KMS-11 (cell line): Measurements from ENCODE around the gene SYNE1.
"Not testable (repeated sequence)": the region's sequence is repeated elsewhere in the genome, so short reads cannot be mapped to it uniquely, and the experiment has no call there.

Experiments used
- H2AFZ ChIP-seq: fragments of 200-600 bp; sonication (generic); 2 replicates; pipeline ENCODE4 v1.6.1; 2016; ENCODE audit warnings: antibody characterized with exemption, mixed run types, low read depth
- H3K27ac ChIP-seq: fragments of 200-600 bp; sonication (generic); 2 replicates; pipeline ENCODE4 v1.6.1; 2016; ENCODE audit warnings: mild to moderate bottlenecking, mixed run types
- H3K27me3 ChIP-seq: fragments of 200-600 bp; sonication (generic); 2 replicates; pipeline ENCODE4 v1.6.1; 2017; ENCODE audit warnings: mild to moderate bottlenecking, low read depth, mixed run types, moderate library complexity; ENCODE audit not compliant: insufficient read depth
- H3K36me3 ChIP-seq: fragments of 200-600 bp; sonication (generic); 2 replicates; pipeline ENCODE4 v1.6.1; 2017; ENCODE audit warnings: mild to moderate bottlenecking, mixed run types; ENCODE audit not compliant: insufficient read depth
- H3K4me1 ChIP-seq: fragments of 200-600 bp; sonication (generic); 2 replicates; pipeline ENCODE4 v1.6.1; 2016; ENCODE audit warnings: mild to moderate bottlenecking, low read depth, mixed run types; ENCODE audit not compliant: poor library complexity, severe bottlenecking
- H3K4me2 ChIP-seq: fragments of 200-600 bp; sonication (generic); 2 replicates; pipeline ENCODE4 v1.7.0; 2016; ENCODE audit warnings: mild to moderate bottlenecking, mixed run types
- H3K4me3 ChIP-seq: fragments of 200-600 bp; sonication (generic); IDR thresholded peaks from 2 replicates; pipeline ENCODE4 v1.6.1; 2017; ENCODE audit warnings: low read depth, low read length, mixed read lengths; ENCODE audit not compliant: insufficient read depth
- H3K79me2 ChIP-seq: fragments of 200-600 bp; sonication (generic); 2 replicates; pipeline ENCODE4 v1.6.1; 2016; ENCODE audit warnings: low read depth, mixed run types; ENCODE audit not compliant: insufficient read depth
- H3K9ac ChIP-seq: fragments of 200-600 bp; sonication (generic); 2 replicates; pipeline ENCODE4 v1.6.1; 2016; ENCODE audit warnings: mild to moderate bottlenecking, mixed run types
- H4K20me1 ChIP-seq: fragments of 200-600 bp; sonication (generic); 2 replicates; pipeline ENCODE4 v1.6.1; 2016; ENCODE audit warnings: mild to moderate bottlenecking, mixed run types; ENCODE audit not compliant: insufficient read depth
- TF ChIP-seq, protein P1 (sequence below): fragments of 200-600 bp; sonication (generic); conservative IDR thresholded peaks from 2 replicates; pipeline ENCODE4 v1.6.1; 2017; ENCODE audit warnings: low read depth, mild to moderate bottlenecking, antibody characterized with exemption, low read length, moderate library complexity, mixed read lengths

The SYNE1 gene

DNA sequence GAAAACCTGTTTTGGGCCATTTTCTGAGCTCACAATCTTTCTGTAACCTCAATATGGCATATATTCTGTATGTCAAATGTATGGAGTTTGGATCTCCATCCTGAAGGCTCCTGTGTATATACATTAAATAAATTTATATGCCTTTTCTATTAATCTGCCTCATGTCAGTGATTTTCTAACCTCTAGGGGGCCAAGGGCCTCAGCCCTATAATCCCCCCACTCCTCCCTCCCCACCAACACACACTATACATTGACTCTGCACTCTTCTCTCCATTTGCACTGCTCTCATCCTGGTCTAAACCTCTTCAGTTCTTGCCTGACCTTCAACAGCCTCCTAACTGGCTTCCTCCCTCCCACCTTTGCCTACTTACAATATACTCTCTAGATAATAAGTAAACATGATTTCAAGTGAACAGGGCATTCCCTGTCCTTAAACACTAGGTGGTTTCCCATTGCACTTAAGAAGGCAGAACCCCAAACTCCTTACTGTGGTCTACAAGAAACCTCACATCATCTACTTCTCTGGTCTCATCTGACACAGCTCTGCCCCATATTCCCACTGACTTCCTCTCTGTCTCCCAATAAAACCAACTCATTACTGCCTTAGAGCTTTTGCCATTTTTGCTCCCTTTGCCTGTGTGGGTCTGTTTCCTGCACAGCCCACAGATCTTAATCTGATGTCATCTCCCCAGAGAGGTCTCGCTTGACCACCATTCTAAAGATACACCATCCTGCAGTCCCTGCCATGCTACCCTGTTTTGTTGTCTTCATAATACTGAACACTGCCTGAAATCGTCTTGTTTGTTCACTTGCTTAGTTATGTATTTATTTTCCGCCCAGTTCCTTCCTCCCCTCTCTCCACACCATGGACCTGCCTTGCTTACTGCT is 213.7 kb downstream of the SYNE1 start:
- Histone ChIP-seq H2AFZ (no peak overlapping the region), H3K4me1 (no peaks in the 10 kb centered on the region)

DNA sequence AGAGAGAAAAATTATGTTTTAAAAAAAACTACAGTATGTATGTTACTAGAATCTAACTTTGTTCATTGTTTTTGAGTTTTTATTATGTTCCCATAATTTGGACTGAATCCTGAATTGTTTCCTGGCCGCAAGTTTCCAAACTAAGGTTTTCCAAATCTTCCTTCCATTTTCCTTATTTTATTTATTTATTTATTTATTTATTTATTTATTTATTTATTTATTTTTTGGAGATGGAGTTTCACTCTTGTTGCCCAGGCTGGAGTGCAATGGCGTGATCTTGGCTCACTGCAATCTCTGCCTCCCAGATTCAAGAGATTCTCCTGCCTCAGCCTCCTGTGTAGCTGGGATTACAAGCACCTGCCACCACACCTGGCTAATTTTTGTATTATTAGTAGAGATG is 215.7 kb downstream of the SYNE1 start:
- not testable (repeated sequence) for H3K79me2 ChIP-seq, H3K36me3 ChIP-seq, H4K20me1 ChIP-seq, H3K27ac ChIP-seq, H3K27me3 ChIP-seq, H3K4me2 ChIP-seq, H3K4me3 ChIP-seq, H3K4me1 ChIP-seq, H3K9ac ChIP-seq, H2AFZ ChIP-seq

More for the DNA sequence above, 213.7 kb downstream of the SYNE1 start:
- H3K27ac ChIP-seq, result no peak overlapping the region
- H4K20me1 ChIP-seq, result no peaks in the 10 kb centered on the region
- H3K79me2 ChIP-seq, result no peaks in the 10 kb centered on the region
- no peaks in the 10 kb centered on the region for H3K36me3 ChIP-seq
- H3K4me3 ChIP-seq, result no peak overlapping the region
- H3K4me2 ChIP-seq, result no peak overlapping the region
- H3K27me3 ChIP-seq, result no peaks in the 10 kb centered on the region
- no peak overlapping the region for H3K9ac ChIP-seq
- TF ChIP-seq, protein P1, sequence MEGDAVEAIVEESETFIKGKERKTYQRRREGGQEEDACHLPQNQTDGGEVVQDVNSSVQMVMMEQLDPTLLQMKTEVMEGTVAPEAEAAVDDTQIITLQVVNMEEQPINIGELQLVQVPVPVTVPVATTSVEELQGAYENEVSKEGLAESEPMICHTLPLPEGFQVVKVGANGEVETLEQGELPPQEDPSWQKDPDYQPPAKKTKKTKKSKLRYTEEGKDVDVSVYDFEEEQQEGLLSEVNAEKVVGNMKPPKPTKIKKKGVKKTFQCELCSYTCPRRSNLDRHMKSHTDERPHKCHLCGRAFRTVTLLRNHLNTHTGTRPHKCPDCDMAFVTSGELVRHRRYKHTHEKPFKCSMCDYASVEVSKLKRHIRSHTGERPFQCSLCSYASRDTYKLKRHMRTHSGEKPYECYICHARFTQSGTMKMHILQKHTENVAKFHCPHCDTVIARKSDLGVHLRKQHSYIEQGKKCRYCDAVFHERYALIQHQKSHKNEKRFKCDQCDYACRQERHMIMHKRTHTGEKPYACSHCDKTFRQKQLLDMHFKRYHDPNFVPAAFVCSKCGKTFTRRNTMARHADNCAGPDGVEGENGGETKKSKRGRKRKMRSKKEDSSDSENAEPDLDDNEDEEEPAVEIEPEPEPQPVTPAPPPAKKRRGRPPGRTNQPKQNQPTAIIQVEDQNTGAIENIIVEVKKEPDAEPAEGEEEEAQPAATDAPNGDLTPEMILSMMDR, result no peak

DNA sequence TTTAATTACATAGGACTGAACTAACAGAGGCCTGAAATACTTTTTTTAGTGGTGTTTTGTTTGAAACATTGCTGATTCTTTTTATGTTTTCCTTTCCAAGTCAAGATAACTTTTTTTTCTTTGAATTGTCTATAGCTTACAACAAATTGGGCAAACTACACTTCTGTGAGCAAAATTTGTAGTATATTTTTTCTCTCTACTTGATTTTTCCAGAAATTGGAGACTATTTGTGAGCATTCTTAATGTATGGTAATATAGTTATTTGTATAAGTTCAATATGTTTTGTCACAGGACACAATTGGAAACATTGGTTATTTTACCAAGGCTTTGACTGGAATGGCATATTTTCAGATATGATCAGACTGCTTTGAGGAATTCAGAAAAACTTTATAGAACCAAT is 216.5 kb downstream of the SYNE1 start:
- TF ChIP-seq, protein P1, result no peak
- Histone ChIP-seq H3K27me3 (no peaks in the 10 kb centered on the region), H3K27ac (no peak overlapping the region), H3K36me3 (no peaks in the 10 kb centered on the region), H3K4me3 (no peak overlapping the region), H3K4me2 (no peak overlapping the region), H3K4me1 (no peaks in the 10 kb centered on the region), H4K20me1 (no peaks in the 10 kb centered on the region), H3K79me2 (no peaks in the 10 kb centered on the region), H2AFZ (no peak overlapping the region), H3K9ac (no peak overlapping the region)

DNA sequence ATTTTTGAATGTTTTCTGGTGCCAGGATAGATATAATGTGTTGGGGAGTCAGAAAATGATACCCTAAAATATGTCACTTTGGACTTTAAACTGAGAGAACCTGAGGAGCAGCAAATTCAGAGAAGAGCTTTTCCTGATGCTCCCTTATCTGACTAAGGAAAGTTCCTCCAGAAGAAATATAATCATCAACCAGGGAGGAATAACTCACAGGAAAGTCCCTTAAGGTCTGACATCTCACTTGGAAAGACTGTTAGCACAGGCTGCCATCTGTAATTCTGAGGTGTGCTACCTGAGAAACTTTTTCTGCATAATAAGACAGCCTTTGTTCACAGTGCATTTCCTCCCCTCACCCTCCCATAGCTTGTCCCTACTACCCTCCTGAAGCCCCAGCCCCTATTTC is 218.6 kb downstream of the SYNE1 start:
- H3K79me2 ChIP-seq, result no peaks in the 10 kb centered on the region
- no peaks in the 10 kb centered on the region for H4K20me1 ChIP-seq
- H2AFZ ChIP-seq, result no peak overlapping the region
- H3K4me1 ChIP-seq, result no peaks in the 10 kb centered on the region
- TF ChIP-seq, protein P1, result no peak
- H3K4me3 ChIP-seq, result no peak overlapping the region
- H3K4me2 ChIP-seq, result no peak overlapping the region
- no peaks in the 10 kb centered on the region for H3K36me3 ChIP-seq
- H3K27ac ChIP-seq, result no peak overlapping the region
- H3K9ac ChIP-seq, result no peak overlapping the region
- H3K27me3 ChIP-seq, result no peaks in the 10 kb centered on the region

DNA sequence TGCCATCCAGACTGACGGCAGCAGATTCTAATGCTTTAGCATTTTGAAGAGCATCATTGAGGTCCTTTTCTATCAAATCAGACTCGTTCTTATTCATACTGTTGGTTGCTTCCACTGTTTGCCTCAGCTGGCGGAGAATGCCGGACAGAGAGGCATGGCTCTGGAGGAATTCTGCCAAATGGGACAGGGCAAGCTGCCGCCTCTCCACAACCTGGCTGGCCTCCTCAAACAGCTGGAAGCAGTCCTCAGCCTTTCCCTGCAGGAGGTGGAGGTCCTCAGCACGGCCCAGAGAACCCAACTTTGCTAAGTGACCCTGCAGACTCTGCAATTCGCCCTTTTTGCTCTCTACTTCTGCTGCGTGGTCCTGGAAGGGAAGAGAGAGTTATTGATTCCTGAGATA is 220.5 kb downstream of the SYNE1 start:
- no peaks in the 10 kb centered on the region for H3K4me1 ChIP-seq
- no peaks in the 10 kb centered on the region for H4K20me1 ChIP-seq
- no peak overlapping the region for H2AFZ ChIP-seq
- no peak overlapping the region for H3K4me3 ChIP-seq
- H3K27ac ChIP-seq, result no peak overlapping the region
- H3K27me3 ChIP-seq, result no peaks in the 10 kb centered on the region
- H3K9ac ChIP-seq, result no peak overlapping the region
- H3K36me3 ChIP-seq, result no peaks in the 10 kb centered on the region
- H3K4me2 ChIP-seq, result no peak overlapping the region
- H3K79me2 ChIP-seq, result no peaks in the 10 kb centered on the region
- TF ChIP-seq, protein P1, result no peak
